IMR-90 (cell line): ENCODE data around the gene DPYD. TPM values are rescaled to one million over a fixed set of nuclear protein-coding genes. Genes with fewer than 3 reads are reported as not detected.

ENCODE experiments used
- ATAC-seq: fragments of 200-7000 bp; cut with Tn5 transposase; 2 replicates; pipeline ENCODE4 v1.9.1; 2020; ENCODE audit warnings: low read depth, mild to moderate bottlenecking, moderate library complexity
- BruUV-seq: library from RNA; stranded (reverse); fragments of 400-500 nt; replicated peaks from 2 replicates; lab custom pipeline; 2021; lab: Mats Ljungman, UMichigan
- CTCF ChIA-PET: fragments of 300-600 bp; formaldehyde crosslinking; extraction: SDS; loops from one replicate; lab custom pipeline; 2021; ENCODE audit warnings: antibody characterized with exemption; lab: Yijun Ruan, JAX
- POLR2A ChIA-PET: fragments of 300-600 bp; sonication (Branson Sonifier 250); formaldehyde crosslinking; loops from one replicate; lab custom pipeline; 2022; ENCODE audit warnings: antibody characterized with exemption; ENCODE audit not compliant: unreplicated experiment; lab: Charles Lee
- DNase-seq: peaks from one replicate; pipeline ENCODE4 v3.0.0; 2013
- H2AFZ ChIP-seq: replicated peaks from 2 replicates; pipeline ENCODE3; 2013; ENCODE audit warnings: low read length, mild to moderate bottlenecking; ENCODE audit not compliant: poor library complexity
- H2AK5ac ChIP-seq: 2 replicates; pipeline ENCODE4 v1.6.1; 2013; ENCODE audit warnings: low read depth, low read length, inconsistent platforms
- H2AK9ac ChIP-seq: replicated peaks from 2 replicates; pipeline ENCODE3; 2013; ENCODE audit warnings: mild to moderate bottlenecking, low read depth, low read length, moderate library complexity; ENCODE audit not compliant: poor library complexity
- H2BK120ac ChIP-seq: 2 replicates; pipeline ENCODE4 v1.6.1; 2013; ENCODE audit warnings: low read depth, low read length, inconsistent platforms
- H2BK15ac ChIP-seq: 3 replicates; pipeline ENCODE4 v1.6.1; 2013; ENCODE audit warnings: low read depth, low read length, inconsistent platforms
- H2BK20ac ChIP-seq: 2 replicates; pipeline ENCODE4 v1.6.1; 2013; ENCODE audit warnings: low read depth, mild to moderate bottlenecking, inconsistent platforms, low read length, moderate library complexity
- H2BK5ac ChIP-seq: 2 replicates; pipeline ENCODE4 v1.6.1; 2013; ENCODE audit warnings: mild to moderate bottlenecking, low read depth, low read length, inconsistent platforms; ENCODE audit not compliant: poor library complexity, severe bottlenecking
- H3K14ac ChIP-seq: replicated peaks from 2 replicates; pipeline ENCODE4 v1.6.1; 2013; ENCODE audit warnings: low read depth, low read length, inconsistent platforms
- H3K18ac ChIP-seq: 2 replicates; pipeline ENCODE4 v1.6.1; 2013; ENCODE audit warnings: low read depth, low read length, control low read depth
- H3K23ac ChIP-seq: 2 replicates; pipeline ENCODE4 v1.6.1; 2013; ENCODE audit warnings: low read depth, low read length, inconsistent platforms
- H3K27ac ChIP-seq: 2 replicates; pipeline ENCODE4 v1.5.1; 2013; ENCODE audit warnings: mild to moderate bottlenecking, control low read depth, low read length; ENCODE audit not compliant: insufficient read depth
- H3K27me3 ChIP-seq: 2 replicates; pipeline ENCODE4 v1.6.1; 2013; ENCODE audit warnings: low read length; ENCODE audit not compliant: control insufficient read depth, insufficient read depth
- H3K36me3 ChIP-seq: 2 replicates; pipeline ENCODE4 v1.6.1; 2013; ENCODE audit warnings: low read length, mixed read lengths; ENCODE audit not compliant: control insufficient read depth, insufficient read depth
- H3K4ac ChIP-seq: 2 replicates; pipeline ENCODE4 v1.6.1; 2013; ENCODE audit warnings: low read depth, low read length, inconsistent platforms
- H3K4me1 ChIP-seq: 2 replicates; pipeline ENCODE4 v1.6.1; 2013; ENCODE audit warnings: low read length, mixed read lengths; ENCODE audit not compliant: control insufficient read depth, insufficient read depth
- H3K4me2 ChIP-seq: 2 replicates; pipeline ENCODE4 v1.6.1; 2013; ENCODE audit warnings: low read depth, mild to moderate bottlenecking, control low read depth, low read length, moderate library complexity
- H3K4me3 ChIP-seq: 2 replicates; pipeline ENCODE4 v1.5.1; 2013; ENCODE audit warnings: low read depth, mild to moderate bottlenecking, control low read depth, low read length, moderate library complexity; ENCODE audit not compliant: insufficient read depth
- H3K56ac ChIP-seq: 2 replicates; pipeline ENCODE4 v1.6.1; 2013; ENCODE audit warnings: low read length, inconsistent platforms; ENCODE audit not compliant: insufficient read depth; ENCODE audit errors: extremely low read depth
- H3K79me1 ChIP-seq, 2 experiments: 2 replicates each; pipeline ENCODE4 v1.6.1; 2013; ENCODE audit warnings: low read length in 2 of 2, inconsistent platforms in 1 of 2, low read depth in 1 of 2
- H3K9ac ChIP-seq: 2 replicates; pipeline ENCODE4 v1.6.1; 2013; ENCODE audit warnings: low read depth, low read length, control low read depth
- H3K9me1 ChIP-seq: 2 replicates; pipeline ENCODE4 v1.6.1; 2013; ENCODE audit warnings: low read length, inconsistent platforms; ENCODE audit not compliant: insufficient read depth
- H3K9me3 ChIP-seq: 2 replicates; pipeline ENCODE4 v1.6.1; 2013; ENCODE audit warnings: low read length; ENCODE audit not compliant: control insufficient read depth, insufficient read depth
- H4K20me1 ChIP-seq: 2 replicates; pipeline ENCODE4 v1.6.1; 2013; ENCODE audit warnings: low read length, inconsistent platforms; ENCODE audit not compliant: insufficient read depth
- H4K5ac ChIP-seq: 2 replicates; pipeline ENCODE4 v1.6.1; 2013; ENCODE audit warnings: mild to moderate bottlenecking, low read depth, low read length, control low read depth
- H4K8ac ChIP-seq, 2 experiments: 2 replicates each; pipeline ENCODE4 v1.6.1; 2013; ENCODE audit warnings: low read depth in 2 of 2, low read length in 2 of 2, control low read depth in 1 of 2, inconsistent platforms in 1 of 2
- H4K91ac ChIP-seq: 2 replicates; pipeline ENCODE4 v1.6.1; 2013; ENCODE audit warnings: low read depth, low read length, inconsistent platforms; ENCODE audit not compliant: insufficient read depth
- BHLHE40 ChIP-seq: fragments of 150-350 bp; IDR thresholded peaks from 2 replicates; pipeline ENCODE4 v1.6.1; 2016; ENCODE audit warnings: mild to moderate bottlenecking, low read depth, low read length
- CEBPB ChIP-seq: IDR thresholded peaks from 2 replicates; pipeline ENCODE4 v1.6.1; 2012; ENCODE audit warnings: low read depth, low read length, improper control_type of control experiment
- CHD1 ChIP-seq: IDR thresholded peaks from 2 replicates; pipeline ENCODE4 v1.6.1; 2012; ENCODE audit warnings: low read depth, low read length, improper control_type of control experiment
- FOS ChIP-seq: fragments of 150-350 bp; IDR thresholded peaks from 2 replicates; pipeline ENCODE4 v1.6.1; 2016; ENCODE audit warnings: low read depth, low read length
- MAFK ChIP-seq: IDR thresholded peaks from 2 replicates; pipeline ENCODE4 v1.6.1; 2012; ENCODE audit warnings: low read depth, low read length, improper control_type of control experiment
- MAZ ChIP-seq: IDR thresholded peaks from 2 replicates; pipeline ENCODE4 v1.6.1; 2012; ENCODE audit warnings: low read depth, mild to moderate bottlenecking, low read length, improper control_type of control experiment, moderate library complexity, borderline replicate concordance
- NFE2L2 ChIP-seq: fragments of 150-350 bp; IDR thresholded peaks from 2 replicates; pipeline ENCODE4 v1.6.1; 2016; ENCODE audit warnings: low read depth, mild to moderate bottlenecking, low read length
- POLR2A ChIP-seq: IDR thresholded peaks from 2 replicates; pipeline ENCODE4 v1.6.1; 2012; ENCODE audit warnings: mild to moderate bottlenecking, low read depth, low read length
- RAD21 ChIP-seq: IDR thresholded peaks from 2 replicates; pipeline ENCODE4 v1.6.1; 2012; ENCODE audit warnings: low read length, improper control_type of control experiment
- RFX5 ChIP-seq: IDR thresholded peaks from 2 replicates; pipeline ENCODE4 v1.8.0; 2012; ENCODE audit warnings: low read depth, mild to moderate bottlenecking, low read length, moderate library complexity
- SMC3 ChIP-seq: fragments of 150-350 bp; IDR thresholded peaks from 2 replicates; pipeline ENCODE4 v1.6.1; 2016; ENCODE audit warnings: low read depth, mild to moderate bottlenecking, antibody characterized with exemption, low read length, moderate library complexity
- WGBS, 2 experiments: methylation state at CpG; one replicate each; pipeline versions ENCODE4 v1.1.5 to v1.1.7; 2013; ENCODE audit warnings: missing lambda C conversion rate in 2 of 2; ENCODE audit not compliant: insufficient read length in 1 of 2; ENCODE audit errors: extremely low coverage in 2 of 2; 5-methylcytosine and 5-hydroxymethylcytosine counted together
- dilution Hi-C: fragments of 300-500 bp; cut with HindIII; formaldehyde crosslinking; loops from one replicate; pipeline ENCODE4 v1.14.3; 2018; ENCODE audit warnings: low sequenced_read_pairs; ENCODE audit not compliant: unreplicated experiment
- in situ Hi-C: fragments of 300-500 bp; cut with MboI; formaldehyde crosslinking; loops from 3 replicates; pipeline ENCODE4 v1.14.3; 2019; ENCODE audit warnings: low sequenced_read_pairs, inconsistent platforms, mixed read lengths
- intact Hi-C: fragments of 100-400 bp; cut with micrococcal nuclease; formaldehyde crosslinking; loops from 2 replicates; pipeline ENCODE4 v1.10.0; 2022
- polyA plus RNA-seq, 3 experiments: library from polyadenylated mRNA; depleted of rRNA; stranded (reverse); fragments of >200 nt; gene quantifications; 2 replicates each; pipeline ENCODE4 v1.2.3, GENCODE V29; 2012; ENCODE audit warnings: low replicate concordance in 1 of 3
- total RNA-seq: library from RNA; depleted of rRNA; stranded (reverse); fragments of >200 nt; gene quantifications from 2 replicates; pipeline ENCODE4 v1.2.3, GENCODE V29; 2012
- TF ChIP-seq, protein P1 (sequence below): fragments of 150-350 bp; IDR thresholded peaks from 2 replicates; pipeline ENCODE4 v1.6.1; 2016; ENCODE audit warnings: low read depth, mild to moderate bottlenecking, low read length, moderate library complexity, borderline replicate concordance
- TF ChIP-seq, protein P2 (sequence below): fragments of 150-350 bp; IDR thresholded peaks from 2 replicates; pipeline ENCODE4 v1.6.1; 2017; ENCODE audit warnings: mild to moderate bottlenecking, antibody characterized with exemption, low read length, low read depth
- TF ChIP-seq, protein P3 (sequence below): conservative IDR thresholded peaks from 2 replicates; pipeline ENCODE4 v1.5.1; 2012; ENCODE audit warnings: mild to moderate bottlenecking, low read depth, low read length, improper control_type of control experiment

Gene DPYD
- total and polyA plus RNA-seq, 2 of the 4 experiments (the other 2 are of a cell fraction) = 9.3 to 47.3 TPM

DNA sequence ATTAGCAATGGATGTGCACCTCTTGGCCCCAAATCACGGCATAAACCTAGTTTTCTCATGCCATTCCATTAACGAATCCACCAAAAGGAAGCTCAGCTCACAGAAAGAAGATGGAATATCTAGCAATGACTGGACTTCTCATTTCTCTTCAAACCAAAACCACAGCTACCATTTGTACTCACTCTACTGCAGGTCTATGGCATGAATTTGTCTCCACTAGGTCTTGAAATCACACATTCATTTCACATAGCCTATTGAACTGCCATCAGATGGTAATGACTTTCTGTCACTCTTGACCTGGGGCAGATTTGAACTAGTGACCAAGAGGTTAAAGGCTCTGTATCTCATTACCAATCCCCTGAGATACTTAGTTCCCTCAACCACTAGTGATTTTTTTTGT, 382.7 kb downstream of the DPYD start:
- no peak overlapping the region for H3K4me3 ChIP-seq
- DNase-seq (no peak), ATAC-seq (no peak)
- H2AK5ac ChIP-seq = no peak overlapping the region
- H3K14ac ChIP-seq = no peak overlapping the region
- H3K9me1 ChIP-seq = no peaks in the 10 kb centered on the region
- in situ Hi-C loops = no loop called here
- WGBS, 2 experiments = 100% methylated on average over 2 of the region's 2 CpGs; no CpG with 5 or more reads in 1 of the 2 experiments
- H3K27ac ChIP-seq = no peak overlapping the region
- no peak overlapping the region for H3K9ac ChIP-seq
- ChIA-PET POLR2A (no interaction called here), CTCF (interaction anchor here (0.6 kb wide), 1 partner anchor 417 kb away, joined by 8 read pairs; no protein-coding TSS in a partner anchor)
- H4K5ac ChIP-seq = no peak overlapping the region
- BruUV-seq = no TSS peak
- H4K91ac ChIP-seq = no peak overlapping the region
- dilution Hi-C loops = no loop called here
- H2AK9ac ChIP-seq = no peak overlapping the region
- no peak overlapping the region for H4K8ac ChIP-seq
- no peak overlapping the region for H3K56ac ChIP-seq
- no peak overlapping the region for H2AFZ ChIP-seq
- H3K4me1 ChIP-seq = no peaks in the 10 kb centered on the region
- no peak overlapping the region for H2BK5ac ChIP-seq
- H3K79me1 ChIP-seq = no peaks in the 10 kb centered on the region
- no peak overlapping the region for H2BK20ac ChIP-seq
- H4K20me1 ChIP-seq = no peaks in the 10 kb centered on the region
- H3K4ac ChIP-seq = no peak overlapping the region
- no peaks in the 10 kb centered on the region for H3K9me3 ChIP-seq
- H3K36me3 ChIP-seq = no peaks in the 10 kb centered on the region
- no peaks in the 10 kb centered on the region for H3K27me3 ChIP-seq
- no peak overlapping the region for H3K23ac ChIP-seq
- intact Hi-C loops = no loop called here
- no peak overlapping the region for H3K18ac ChIP-seq
- no peak overlapping the region for H2BK15ac ChIP-seq
- no peak overlapping the region for H2BK120ac ChIP-seq
- TF ChIP-seq SMC3 (no peak), POLR2A (no peak), BHLHE40 (no peak), MAZ (no peak), FOS (no peak), NFE2L2 (no peak), RFX5 (no peak), CHD1 (no peak), RAD21 (no peak), MAFK (no peak), CEBPB (no peak)
- TF ChIP-seq, protein P1, sequence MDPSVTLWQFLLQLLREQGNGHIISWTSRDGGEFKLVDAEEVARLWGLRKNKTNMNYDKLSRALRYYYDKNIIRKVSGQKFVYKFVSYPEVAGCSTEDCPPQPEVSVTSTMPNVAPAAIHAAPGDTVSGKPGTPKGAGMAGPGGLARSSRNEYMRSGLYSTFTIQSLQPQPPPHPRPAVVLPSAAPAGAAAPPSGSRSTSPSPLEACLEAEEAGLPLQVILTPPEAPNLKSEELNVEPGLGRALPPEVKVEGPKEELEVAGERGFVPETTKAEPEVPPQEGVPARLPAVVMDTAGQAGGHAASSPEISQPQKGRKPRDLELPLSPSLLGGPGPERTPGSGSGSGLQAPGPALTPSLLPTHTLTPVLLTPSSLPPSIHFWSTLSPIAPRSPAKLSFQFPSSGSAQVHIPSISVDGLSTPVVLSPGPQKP = no peak
- TF ChIP-seq, protein P2, sequence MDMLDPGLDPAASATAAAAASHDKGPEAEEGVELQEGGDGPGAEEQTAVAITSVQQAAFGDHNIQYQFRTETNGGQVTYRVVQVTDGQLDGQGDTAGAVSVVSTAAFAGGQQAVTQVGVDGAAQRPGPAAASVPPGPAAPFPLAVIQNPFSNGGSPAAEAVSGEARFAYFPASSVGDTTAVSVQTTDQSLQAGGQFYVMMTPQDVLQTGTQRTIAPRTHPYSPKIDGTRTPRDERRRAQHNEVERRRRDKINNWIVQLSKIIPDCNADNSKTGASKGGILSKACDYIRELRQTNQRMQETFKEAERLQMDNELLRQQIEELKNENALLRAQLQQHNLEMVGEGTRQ = no peak
- TF ChIP-seq, protein P3, sequence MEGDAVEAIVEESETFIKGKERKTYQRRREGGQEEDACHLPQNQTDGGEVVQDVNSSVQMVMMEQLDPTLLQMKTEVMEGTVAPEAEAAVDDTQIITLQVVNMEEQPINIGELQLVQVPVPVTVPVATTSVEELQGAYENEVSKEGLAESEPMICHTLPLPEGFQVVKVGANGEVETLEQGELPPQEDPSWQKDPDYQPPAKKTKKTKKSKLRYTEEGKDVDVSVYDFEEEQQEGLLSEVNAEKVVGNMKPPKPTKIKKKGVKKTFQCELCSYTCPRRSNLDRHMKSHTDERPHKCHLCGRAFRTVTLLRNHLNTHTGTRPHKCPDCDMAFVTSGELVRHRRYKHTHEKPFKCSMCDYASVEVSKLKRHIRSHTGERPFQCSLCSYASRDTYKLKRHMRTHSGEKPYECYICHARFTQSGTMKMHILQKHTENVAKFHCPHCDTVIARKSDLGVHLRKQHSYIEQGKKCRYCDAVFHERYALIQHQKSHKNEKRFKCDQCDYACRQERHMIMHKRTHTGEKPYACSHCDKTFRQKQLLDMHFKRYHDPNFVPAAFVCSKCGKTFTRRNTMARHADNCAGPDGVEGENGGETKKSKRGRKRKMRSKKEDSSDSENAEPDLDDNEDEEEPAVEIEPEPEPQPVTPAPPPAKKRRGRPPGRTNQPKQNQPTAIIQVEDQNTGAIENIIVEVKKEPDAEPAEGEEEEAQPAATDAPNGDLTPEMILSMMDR = no peak
- no peak overlapping the region for H3K4me2 ChIP-seq
